GM18517 (cell line): ENCODE results near the gene HRH1.
"Not testable (repeated sequence)": the region's sequence is repeated elsewhere in the genome, so short reads cannot be mapped to it uniquely, and the experiment has no call there.

Source experiments
- ATAC-seq: cut with Tn5 transposase; IDR thresholded peaks from one replicate; pipeline ENCODE4 v1.9.1; 2021; ENCODE audit warnings: mild to moderate bottlenecking, moderate library complexity; ENCODE audit not compliant: unreplicated experiment

The HRH1 gene, protein sequence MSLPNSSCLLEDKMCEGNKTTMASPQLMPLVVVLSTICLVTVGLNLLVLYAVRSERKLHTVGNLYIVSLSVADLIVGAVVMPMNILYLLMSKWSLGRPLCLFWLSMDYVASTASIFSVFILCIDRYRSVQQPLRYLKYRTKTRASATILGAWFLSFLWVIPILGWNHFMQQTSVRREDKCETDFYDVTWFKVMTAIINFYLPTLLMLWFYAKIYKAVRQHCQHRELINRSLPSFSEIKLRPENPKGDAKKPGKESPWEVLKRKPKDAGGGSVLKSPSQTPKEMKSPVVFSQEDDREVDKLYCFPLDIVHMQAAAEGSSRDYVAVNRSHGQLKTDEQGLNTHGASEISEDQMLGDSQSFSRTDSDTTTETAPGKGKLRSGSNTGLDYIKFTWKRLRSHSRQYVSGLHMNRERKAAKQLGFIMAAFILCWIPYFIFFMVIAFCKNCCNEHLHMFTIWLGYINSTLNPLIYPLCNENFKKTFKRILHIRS

DNA sequence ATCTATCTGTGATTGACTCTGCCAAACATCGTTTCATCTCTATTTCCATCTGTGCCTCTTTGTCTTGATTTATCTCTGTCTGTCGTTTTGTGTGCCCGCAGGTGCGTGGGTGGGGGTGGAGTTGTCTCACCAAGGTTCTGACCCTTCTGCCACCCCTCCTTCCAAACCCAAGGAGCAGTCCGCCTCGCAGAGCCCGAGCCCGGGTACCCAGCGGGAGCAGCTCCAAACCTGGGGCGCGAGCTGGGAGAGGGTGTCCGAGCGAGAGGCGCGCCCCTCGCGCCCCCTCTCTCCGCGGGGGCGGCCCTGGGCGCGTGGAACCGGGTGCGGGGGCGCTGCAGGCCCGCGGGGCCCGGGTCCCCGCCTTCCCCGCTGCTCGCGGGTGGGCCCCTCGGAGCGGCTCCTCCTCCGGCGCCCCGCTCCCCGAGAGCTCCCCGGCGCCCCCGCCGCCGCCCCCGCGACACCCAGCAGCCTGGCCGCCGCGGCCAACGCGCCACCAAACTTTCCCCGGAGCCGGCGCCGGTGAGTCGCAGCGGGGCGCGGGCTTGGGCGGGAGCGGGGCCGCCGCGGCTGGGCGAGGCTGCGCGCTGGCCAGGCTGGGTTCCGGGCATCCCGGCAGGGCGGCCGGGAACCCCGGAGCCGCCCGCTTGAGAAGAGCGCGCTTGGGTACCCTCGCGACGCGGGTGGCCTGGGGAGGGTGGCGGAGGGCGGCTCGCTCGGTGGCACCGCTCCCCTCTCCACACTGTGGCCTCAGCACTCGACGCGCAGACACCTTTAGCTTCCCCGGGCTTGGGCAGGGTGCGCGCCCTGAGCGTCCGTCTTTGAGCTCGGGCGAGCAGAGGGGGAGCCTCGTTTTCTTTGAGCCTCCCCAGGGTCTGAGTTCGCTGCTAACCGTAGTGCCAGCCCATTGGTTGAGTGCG lies at the start of gene HRH1:
Gene HRH1 (plus strand): TSS at position 458 of the 917 bp plus-strand sequence. CDS start 104,545 bp downstream, outside the sequence.
- ATAC-seq, result no peak

DNA sequence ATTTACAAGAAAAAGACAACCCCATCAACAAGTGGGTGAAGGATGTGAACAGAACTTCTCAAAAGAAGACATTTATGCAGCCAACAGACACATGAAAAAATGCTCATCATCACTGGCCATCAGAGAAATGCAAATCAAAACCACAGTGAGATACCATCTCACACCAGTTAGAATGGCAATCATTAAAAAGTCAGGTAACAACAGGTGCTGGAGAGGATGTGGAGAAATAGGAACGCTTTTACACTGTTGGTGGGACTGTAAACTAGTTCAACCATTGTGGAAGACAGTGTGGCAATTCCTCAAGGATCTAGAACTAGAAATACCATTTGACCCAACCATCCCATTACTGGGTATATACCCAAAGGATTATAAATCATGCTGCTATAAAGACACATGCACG lies 41.0 kb upstream of the HRH1 start:
- not testable (repeated sequence) for ATAC-seq

DNA sequence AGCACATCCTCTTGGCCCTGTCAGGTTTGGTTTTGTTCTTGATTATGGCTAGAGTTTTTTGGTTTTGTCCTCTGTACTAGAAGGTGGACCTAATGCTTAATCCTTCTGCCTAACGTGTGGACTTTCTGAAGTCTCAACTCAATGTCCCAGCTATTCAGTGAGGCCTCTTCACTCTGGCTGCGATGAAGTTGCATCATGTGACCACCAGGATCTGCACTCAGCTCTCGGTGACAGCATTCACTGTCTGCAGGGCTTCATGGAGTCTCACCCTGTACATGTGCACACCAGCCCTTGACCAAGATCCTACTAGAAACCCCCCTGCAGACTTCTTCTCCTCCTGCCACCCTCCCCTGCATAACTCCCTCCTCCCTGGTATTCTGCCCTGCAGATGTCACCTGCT lies 38.7 kb upstream of the HRH1 start:
- ATAC-seq, result no peak

DNA sequence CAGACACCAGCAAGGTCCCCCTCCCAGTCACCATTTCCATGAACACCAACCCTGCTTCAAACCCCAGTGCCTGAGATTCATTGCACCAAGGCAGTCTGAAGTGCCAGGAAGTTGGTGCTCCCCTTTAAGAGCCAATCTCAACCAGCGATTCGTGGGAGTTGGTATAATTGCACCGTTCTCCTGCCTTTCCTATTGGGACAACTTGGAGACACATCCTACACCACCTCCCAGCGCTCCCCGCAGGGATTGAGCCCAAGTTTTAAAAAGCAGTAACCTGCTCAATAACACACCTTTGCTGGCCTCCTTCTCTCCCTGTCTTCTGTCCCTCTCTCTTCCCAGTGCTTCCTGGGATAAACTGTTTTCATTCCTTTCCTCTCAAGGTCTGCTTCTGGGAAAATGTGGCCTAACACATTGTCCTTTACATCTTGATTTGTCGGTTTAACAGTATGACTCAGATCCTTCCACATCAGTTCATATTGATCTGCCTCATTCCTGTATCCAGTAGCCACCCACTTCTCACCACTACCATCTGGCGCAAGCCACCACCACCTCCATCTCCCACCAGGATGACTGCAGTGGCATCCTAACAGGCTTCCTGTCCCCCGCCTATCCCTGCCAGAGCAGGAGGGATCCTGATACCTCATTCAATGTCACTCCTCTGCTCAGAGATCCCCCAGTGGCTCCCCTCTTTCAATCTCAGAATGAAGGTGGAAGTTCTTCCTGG lies 37.8 kb upstream of the HRH1 start:
- no peak for ATAC-seq

DNA sequence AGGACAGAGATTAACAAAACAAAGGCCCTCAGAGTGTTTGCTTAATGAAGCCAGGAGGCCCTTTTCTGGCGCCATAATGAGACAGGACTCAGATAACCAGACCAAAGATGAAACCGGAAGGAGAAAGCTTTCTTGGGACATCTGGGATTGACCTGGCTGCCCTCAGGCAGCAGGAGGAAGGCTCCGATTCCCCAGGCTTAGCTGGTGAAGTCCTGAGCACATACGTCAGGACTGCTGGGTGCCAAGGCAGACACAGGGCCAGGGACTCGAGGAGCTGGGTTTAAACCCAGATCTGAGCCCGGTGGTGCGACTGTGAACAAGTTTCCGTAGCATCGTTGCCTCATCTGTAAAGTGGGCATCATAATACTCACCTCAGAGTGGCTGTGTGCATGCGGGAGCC lies 36.7 kb upstream of the HRH1 start:
- no peak for ATAC-seq

DNA sequence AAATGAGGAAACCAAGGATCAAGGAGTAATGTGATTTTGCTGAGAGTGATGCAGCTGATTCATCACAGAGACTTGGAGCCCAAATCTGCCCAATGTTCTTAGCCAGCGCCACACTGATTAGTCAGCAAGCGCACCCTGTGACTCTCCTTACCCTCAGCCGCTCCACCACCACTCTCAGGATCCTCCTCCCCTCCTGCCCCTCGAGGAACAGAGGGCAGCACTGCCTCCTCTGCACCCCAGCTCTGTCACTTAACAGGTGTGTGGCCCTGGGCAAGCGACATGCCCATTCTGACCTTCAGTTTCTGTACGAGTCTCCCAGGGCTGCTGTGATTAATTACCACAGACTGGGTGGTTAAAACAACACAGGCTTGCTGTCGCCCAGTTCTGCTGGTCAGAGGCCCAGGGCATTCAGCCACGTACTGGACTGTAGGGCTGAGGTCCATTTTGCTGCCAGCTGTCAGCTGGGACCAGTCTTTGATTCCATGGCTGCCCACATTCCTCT lies 36.1 kb upstream of the HRH1 start:
- no peak for ATAC-seq

DNA sequence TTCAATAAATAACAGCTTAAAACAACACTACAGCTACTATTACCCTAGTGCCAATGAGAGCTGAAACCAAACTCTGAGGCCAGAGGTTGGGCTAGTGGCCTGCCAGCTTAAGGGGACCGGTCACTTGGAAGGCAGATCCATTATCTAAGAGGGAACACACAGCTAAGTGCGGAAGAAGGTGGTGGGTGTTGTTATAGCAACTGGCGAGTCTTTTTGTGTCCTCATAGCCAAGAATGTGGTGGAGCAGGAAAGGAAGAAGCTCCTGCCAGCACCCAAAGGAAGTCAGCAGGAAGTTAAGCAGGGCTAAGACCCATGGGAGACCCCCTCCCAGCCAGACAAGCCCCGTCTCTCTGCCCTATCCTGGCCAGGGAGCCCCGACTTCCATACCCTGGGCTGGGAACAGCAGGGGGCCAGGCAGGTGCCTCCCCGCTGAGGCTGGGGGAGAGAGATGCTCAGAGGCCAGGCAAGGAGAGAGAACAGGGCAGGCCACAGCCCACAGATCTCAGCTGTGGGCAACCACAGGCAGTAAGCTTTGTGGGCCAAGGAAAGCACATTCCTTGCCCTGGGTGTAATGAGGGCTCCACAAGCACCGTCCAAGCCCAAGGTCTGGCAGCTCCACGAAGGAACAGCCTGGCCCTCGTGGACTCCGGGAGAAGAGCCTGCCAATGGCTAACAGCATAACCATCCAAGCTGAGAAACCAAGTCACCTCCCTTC lies 34.0 kb upstream of the HRH1 start:
- no peak for ATAC-seq

DNA sequence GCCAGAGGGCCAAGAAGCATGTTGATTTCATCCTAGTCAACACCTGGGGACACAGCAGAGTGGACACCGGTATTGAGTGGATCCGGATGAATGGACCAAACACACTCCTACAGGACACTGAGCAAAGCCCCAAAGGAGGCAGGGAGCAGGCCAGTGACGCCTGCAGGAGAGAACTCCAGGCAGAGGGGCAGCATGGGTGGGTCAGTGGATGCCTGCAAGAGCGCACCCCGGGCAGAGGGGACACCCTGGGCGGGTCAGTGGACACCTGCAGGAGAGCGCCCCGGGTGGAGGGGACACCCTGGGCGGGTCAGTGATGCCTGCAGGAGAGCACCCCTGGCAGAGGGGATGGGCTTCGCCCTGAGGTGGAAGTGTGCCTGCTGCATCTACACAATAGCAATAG lies 27.6 kb upstream of the HRH1 start:
- ATAC-seq, result no peak

DNA sequence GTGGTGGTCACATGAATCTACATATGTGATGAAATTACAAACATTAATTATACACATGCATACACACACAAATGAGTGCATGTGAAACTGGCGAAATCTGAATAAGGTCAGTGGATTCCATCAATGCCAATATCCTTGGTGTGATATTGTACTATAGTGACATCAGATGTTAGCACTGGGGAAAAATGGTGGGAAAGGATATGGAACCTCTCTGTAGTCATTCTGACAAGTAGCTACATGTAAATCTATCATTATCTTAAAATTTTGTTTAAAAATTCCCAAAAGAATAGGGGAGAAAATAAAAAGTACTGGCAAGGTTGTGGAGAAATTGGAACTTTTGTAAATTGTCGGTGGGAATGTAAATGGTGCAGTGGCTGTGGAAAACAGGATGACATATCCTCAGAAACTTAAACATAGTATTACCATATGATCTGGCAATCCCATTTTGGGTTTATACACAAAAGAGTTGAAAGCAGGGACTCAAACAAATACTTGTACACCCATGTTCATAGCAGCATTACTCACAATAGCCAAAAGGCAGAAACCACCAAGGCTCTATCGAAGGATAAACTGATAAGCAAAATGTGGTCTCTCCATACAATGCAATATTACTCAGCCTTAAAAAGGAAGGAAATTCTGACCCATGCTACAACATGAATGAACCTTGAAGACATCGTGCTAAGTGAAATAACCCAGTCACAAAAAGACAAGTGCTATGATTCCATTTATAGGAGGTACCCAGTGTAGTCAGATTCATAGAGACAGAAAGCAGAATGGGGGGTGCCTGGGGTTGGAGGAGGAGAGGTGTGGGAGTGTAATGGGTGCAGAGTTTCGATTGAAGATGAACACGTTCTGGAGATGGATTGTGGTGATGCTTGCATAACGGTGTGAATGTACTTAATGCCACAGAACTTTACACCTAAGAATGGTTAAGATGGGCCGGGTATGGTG lies 25.3 kb upstream of the HRH1 start:
- ATAC-seq, result no peak

DNA sequence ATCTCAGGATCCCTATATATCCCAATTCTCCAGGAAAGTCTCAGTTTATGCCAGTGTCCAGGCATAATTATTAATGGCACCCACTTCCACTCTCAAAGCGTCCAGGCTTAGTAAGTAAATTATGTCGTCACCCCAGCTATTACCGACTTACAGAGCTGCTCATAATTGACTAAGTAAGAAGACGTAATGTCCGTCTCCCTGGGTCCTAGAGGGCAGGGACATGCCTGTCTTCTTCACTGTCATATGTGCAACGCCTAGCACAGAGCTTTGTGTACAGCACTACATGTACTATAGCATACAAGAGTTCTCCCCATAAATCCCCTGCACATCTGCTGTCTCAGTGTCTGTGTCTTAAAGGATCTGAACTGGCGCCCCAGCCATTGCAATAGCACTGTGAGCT lies 23.9 kb upstream of the HRH1 start:
- no peak for ATAC-seq

DNA sequence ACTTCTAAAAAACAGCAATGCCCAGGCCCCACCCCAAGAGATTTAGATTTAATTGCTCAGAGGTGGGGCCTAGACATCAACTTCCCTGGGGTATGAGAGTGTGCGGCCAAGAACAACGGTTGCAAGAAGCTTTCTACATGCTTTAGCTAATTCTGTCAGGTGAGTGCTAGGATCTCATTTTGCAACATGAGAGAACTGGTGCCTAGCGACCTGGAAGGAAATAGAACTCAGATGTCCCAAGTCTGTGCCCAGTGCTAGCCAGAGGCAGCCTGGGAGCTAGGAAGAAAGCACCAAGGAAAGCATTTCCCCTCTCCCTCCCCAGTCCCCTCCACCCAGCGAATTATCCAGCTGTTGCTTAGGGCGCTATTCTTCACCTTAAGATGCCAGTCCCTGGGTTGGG lies 22.9 kb upstream of the HRH1 start:
- ATAC-seq, result no peak

DNA sequence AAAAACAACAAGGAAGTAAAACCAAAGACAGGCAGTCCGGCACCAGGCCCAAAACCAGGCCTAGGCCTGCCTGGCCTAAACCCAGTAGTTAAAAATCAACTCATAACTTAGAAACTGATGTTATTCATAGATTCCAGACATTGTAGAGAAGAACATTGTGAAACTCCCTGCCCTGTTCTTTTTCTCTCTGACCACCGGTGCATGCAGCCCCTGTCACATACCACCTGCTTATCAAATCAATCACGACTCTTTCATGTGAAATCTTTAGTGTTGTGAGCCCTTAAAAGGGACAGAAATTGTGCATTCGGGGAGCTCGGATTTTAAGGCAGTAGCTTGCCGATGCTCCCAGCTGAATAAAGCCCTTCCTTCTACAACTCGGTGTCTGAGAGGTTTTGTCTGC lies 22.4 kb upstream of the HRH1 start:
- ATAC-seq, result not testable (repeated sequence)

DNA sequence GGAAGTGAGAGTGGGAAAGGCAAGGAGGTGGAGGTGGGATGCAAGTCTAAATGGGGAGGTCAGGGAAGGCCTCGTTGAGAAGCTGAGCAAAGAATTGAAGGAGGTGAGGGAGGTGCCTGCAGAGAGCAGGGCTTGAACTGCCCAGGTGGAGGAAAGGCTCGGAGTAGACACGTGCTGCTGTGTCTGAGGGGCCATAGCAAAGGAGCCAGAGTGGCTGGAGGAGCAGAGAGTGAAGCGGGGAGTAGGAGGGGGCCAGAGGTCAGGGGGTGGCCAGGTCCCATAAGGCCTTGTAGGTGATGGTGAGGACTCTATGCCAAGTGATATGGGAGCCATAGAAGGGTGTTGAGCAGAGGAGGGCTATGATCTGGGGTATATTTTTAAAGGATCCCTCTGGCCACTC lies 21.4 kb upstream of the HRH1 start:
- no peak for ATAC-seq

DNA sequence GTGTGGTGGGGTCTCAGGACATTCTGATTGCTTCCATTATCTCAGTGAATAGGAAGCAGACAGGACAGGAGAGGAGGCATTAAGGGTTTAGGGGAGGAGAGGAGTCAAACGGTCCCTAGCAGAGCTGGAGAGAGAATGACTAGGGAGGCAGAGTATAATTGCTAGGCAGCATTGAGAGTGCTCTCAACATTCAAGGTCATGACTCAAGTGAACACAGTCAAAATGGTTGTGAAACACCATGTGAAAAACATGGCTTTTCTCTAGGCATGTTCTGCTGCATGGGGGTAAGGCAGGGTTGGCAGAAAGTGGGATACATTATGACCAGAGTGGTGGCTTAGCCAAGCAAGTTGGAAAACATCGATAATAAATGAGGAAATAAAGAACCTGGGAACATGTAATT lies 19.5 kb upstream of the HRH1 start:
- ATAC-seq, result no peak

DNA sequence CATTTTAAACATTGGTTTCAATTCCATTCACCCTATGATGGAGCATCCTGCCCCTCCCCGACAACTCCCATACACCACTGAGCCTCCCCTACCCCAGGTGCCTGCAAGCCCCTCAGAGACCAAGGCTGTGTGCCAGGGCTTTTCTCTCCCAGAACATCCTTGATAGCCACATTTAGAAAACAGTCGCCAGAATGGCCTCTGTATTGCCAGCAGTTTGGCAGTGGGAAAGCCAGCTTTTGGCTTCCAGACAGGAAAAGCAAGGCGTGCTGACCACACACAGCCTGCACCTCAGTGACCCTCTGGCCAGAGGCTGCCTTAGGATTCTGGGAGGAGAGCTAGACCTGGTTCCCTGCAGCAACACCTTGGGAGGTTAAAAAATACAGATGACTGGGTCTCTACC lies 18.2 kb upstream of the HRH1 start:
- ATAC-seq, result no peak

DNA sequence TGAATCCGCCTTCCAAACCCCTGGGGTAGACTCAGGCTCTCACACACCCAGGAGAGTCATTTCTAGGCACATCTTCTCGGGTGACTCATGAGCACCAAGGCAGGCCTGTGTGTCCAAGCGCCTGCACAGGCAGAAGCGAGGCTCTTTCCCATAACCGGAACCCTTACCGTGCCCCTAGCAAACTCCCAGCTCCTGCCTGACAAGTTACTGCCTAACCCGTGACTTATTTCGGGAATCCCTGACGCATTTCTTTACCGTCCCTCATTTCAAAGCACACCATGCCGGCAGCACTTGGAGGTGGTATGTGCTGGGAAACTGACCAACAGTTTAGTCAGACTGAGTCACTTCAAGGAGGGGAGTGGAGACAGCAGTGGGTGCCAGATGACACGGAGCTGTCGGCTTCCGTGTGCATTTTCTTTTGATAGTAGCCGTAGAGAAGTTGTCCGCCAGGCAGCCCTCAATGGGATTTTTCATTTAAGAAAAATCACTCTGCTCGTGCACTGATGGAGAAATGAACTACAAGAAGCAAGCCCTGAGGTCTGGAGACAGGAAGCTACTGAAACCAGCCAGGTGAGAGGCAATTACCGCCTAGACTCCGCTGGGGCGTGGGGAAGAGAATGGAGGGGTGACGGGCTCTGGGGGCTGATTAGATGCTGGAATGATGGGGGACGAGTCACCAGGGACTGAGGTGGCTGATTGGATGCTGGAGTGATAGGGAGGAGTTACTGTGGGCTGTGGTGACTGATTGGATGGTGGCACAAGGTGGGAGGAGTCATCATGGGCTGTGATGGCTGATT lies 17.3 kb upstream of the HRH1 start:
- no peak for ATAC-seq

DNA sequence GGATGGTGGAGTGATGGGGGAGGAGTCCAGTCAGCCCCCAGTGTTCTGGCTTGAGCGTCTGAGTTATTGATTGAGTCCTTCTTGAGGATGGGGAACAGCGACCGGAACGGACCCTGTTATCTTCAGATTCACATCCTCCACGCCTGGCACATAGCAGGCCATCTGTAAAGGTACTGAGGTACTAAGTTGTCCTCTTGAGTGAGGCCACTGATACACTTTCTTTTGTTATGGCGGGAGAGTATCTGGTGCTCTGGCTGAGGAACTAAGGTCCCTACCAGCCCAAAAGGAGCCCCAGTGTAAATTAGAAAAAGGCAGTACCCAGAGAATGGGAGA lies 16.7 kb upstream of the HRH1 start:
- no peak for ATAC-seq

DNA sequence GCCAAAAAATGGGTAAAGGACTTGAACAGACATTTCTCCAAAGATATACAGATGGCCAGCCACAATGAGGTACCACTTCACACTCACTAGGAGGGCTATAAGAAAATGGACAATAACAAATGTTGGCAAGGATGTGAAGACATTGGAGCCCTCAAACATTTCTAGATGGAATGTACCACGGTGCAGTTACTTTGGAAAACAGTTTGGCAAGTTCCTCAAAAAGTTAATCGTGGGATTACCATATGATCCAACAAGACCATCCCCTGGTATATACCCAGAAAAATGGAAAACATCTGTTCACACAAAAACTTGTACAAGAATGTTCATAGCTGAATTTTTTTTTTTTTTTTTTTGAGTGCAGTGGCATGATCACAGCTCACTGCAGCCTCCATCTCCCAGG lies 15.9 kb upstream of the HRH1 start:
- no peak for ATAC-seq
